Thyroid gland (tissue), 4 donors: ENCODE results near the gene PDXDC1.
"Not testable (repeated sequence)": the region's sequence is repeated elsewhere in the genome, so short reads cannot be mapped to it uniquely, and the experiment has no call there.

Experiments used
- CTCF ChIP-seq, 6 experiments: fragments of 200-600 bp in 3 of 6; fragments of 450-650 bp in 3 of 6; sonication (generic) in 3 of 6; IDR thresholded peaks; one replicate each; pipeline ENCODE4 v1.5.1; 2016 to 2019; ENCODE audit warnings: antibody characterized with exemption in 6 of 6, mild to moderate bottlenecking in 2 of 6, inconsistent platforms in 1 of 6, moderate library complexity in 1 of 6
- POLR2A ChIP-seq, 2 donors: fragments of 450-650 bp; IDR thresholded peaks; one replicate each; pipeline ENCODE4 v1.6.1; 2017; ENCODE audit warnings: antibody characterized with exemption in 2 of 2, mild to moderate bottlenecking in 2 of 2, moderate library complexity in 1 of 2

GRCh38 chr16:15016354-15016753, 41.5 kb downstream of the PDXDC1 start:
- not testable (repeated sequence) for TF ChIP-seq CTCF, POLR2A (IDR thresholded peaks at IDR 0.05)
